ENCODE results near the gene ASPSCR1. TPM values are rescaled to one million over a fixed set of nuclear protein-coding genes. Genes with fewer than 3 reads are reported as not detected.

ASPSCR1 gene
- total and polyA plus RNA-seq, 2 of the 8 experiments (the other 6 are each of a cell fraction or from before 2014, with no cell fraction given), result 33.3 to 43.7 TPM

DNA sequence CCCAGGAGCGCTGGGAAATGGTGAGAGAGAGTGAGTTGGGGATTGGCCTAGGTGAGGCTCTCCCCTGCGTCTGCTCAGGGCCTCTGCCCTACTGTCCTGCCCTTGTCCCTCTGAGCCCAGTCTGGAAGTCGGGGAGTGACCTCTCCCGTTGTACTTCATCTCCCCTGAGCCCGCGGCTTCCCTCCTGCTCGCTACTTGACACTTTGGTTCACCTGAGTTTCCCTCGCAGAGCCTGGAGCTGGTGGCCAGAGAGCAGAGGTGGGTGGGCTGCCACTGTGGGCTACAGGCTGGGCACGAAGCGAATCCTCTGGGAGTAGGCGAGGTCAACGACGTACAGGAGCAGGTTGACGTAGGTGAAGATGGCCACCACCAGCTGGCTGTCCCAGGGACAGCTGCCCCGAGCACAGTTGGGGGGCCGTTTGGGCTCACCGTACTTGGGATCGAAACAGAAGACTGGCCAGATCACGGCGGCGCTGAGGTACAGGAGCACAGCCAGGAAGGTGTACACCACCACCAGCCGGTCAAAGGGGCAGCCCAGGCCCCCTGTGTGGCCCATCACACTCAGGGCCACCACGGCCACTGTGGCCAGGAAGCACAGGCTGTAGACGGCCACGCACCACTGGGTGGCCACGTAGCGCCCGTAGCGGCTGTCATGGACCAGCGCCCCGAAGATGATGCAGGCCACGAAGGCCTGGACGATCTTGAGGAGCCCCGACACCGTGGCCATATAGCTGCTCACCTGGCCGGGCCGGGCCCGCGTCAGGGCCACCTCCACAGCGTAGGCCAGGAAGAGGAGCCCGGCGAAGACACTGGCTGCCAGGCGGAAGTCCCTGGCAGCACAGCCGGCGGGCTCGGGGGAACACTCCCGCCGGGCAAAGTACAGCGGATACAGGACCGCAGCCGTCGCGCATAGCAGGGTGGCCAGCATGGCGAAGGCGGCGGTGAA, 36.6 kb upstream of the ASPSCR1 start:
- H3K36me3 ChIP-seq (ENCODE audit: control insufficient read depth in 2 of 4, insufficient read depth in 4 of 4, low read length in 3 of 4), result no peaks in the 10 kb centered on the region
- H3K18ac ChIP-seq (ENCODE audit: extremely low read depth, low read length), result peak overlapping the region; percentile 32
- H2BK5ac ChIP-seq (ENCODE audit: low read depth, low read length), result 0 out of 2 replicates have a peak overlapping the region, but pooled peaks have one; percentile 16
- H3K4me3 ChIP-seq (ENCODE audit: extremely low read depth in 1 of 4, insufficient read depth in 2 of 4, low read depth in 3 of 4, low read length in 4 of 4), result no peak overlapping the region
- peak overlapping the region; percentile 54 for H4K91ac ChIP-seq (replicated peaks; ENCODE audit: insufficient read length, low read length)
- peak overlapping the region; percentile 22 for H2BK120ac ChIP-seq (replicated peaks; ENCODE audit: low read depth, low read length)
- no peaks in the 10 kb centered on the region; a peak in 1 of 4 replicates for H3K79me2 ChIP-seq (ENCODE audit: control insufficient read depth in 1 of 2, insufficient read depth in 2 of 2, low read length in 2 of 2)
- H4K5ac ChIP-seq (ENCODE audit: insufficient read length, low read depth, low read length), result no peak overlapping the region
- H3K27me3 ChIP-seq (replicated peaks in 1 of 4; ENCODE audit: control insufficient read depth in 3 of 4, extremely low read depth in 1 of 4, insufficient read depth in 3 of 4, low read length in 3 of 4), result peaks cover 0 to 5% (median 0%) of the 10 kb centered on the region in 4 experiments; a peak in 3 of 7 replicates
- no peaks in the 10 kb centered on the region; the same call in 1 of the 2 replicates for H3K23me2 ChIP-seq (ENCODE audit: low read depth, low read length)
- DNase-seq (ENCODE audit: low read depth in 1 of 2, low spot score in 2 of 2), result no peak
- peak overlapping the region; percentile 60; the same call in 1 of the 2 replicates for H2BK12ac ChIP-seq (ENCODE audit: low read depth, low read length)
- H3K4me1 ChIP-seq (replicated peaks in 1 of 4; ENCODE audit: control insufficient read depth in 3 of 4, insufficient read depth in 4 of 4, low read length in 3 of 4), result peaks cover 0 to 14% (median 8%) of the 10 kb centered on the region in 4 experiments; a peak in 5 of 7 replicates
- H3K23ac ChIP-seq (ENCODE audit: insufficient read length), result no peak overlapping the region
- H2BK20ac ChIP-seq (ENCODE audit: low read length), result no peak overlapping the region
- CTCF ChIA-PET (ENCODE audit: partially characterized antibody), result interaction anchor here (0.8 to 4.6 kb wide), 9 partner anchors 9 to 82 kb away, joined by 3 to 16 read pairs (median 4); partner anchors contain the start of genes CENPX, LRRC45, MAFG and NOTUM
- peak overlapping the region; percentile 73 for H4K8ac ChIP-seq (ENCODE audit: extremely low read depth, insufficient read depth, low read length)
- no peak overlapping the region for H3K27ac ChIP-seq (ENCODE audit: low read depth, low read length)
- no peaks in the 10 kb centered on the region for H3K9me3 ChIP-seq (ENCODE audit: insufficient read depth in 2 of 2, low read depth in 1 of 2, low read length in 1 of 2)
- no peak overlapping the region for H2AFZ ChIP-seq (ENCODE audit: low read length)
- POLR2A ChIA-PET (ENCODE audit: partially characterized antibody), result interaction anchor here (0.9 to 14.6 kb wide), 4 partner anchors 10 to 64 kb away, joined by 3 to 150 read pairs (median 8); partner anchors contain the start of genes ASPSCR1 and MAFG
- no peak overlapping the region for H3K9ac ChIP-seq (replicated peaks in 1 of 4; ENCODE audit: extremely low read depth in 1 of 4, low read depth in 3 of 4, low read length in 3 of 4)
- H4K20me1 ChIP-seq (replicated peaks in 1 of 2; ENCODE audit: control insufficient read depth in 1 of 2, insufficient read depth in 2 of 2, low read length in 2 of 2), result no peaks in the 10 kb centered on the region
- H3K14ac ChIP-seq (ENCODE audit: insufficient read length), result no peak overlapping the region
- no peak overlapping the region for H3K56ac ChIP-seq (replicated peaks; ENCODE audit: insufficient read length, low read depth, low read length)
- WGBS, 2 experiments (ENCODE audit: extremely low coverage in 1 of 2, insufficient coverage in 1 of 2, insufficient read length in 1 of 2, insufficient replicate concordance in 2 of 2, low coverage in 1 of 2, low lambda C conversion rate in 2 of 2, missing lambda C conversion rate in 1 of 2), result 93% methylated on average over 48 of the region's 56 CpGs; no CpG with 5 or more reads in 1 of the 2 experiments
- H2AK5ac ChIP-seq (ENCODE audit: low read depth, low read length), result peak overlapping the region; percentile 65; the same call in 1 of the 2 replicates
- no peaks in the 10 kb centered on the region for H3K79me1 ChIP-seq (ENCODE audit: low read depth, low read length)
- no peak for FAIRE-seq
- H2BK15ac ChIP-seq (ENCODE audit: low read length), result peak overlapping the region; percentile 46; the same call in 1 of the 2 replicates
- H3K4me2 ChIP-seq (ENCODE audit: insufficient read depth in 1 of 2, low read depth in 2 of 2, low read length in 2 of 2), result 0 out of 4 replicates have a peak overlapping the region, but pooled peaks of 1 of the 2 experiments have one; percentile 21
- peak overlapping the region; percentile 53 for H3K4ac ChIP-seq (replicated peaks; ENCODE audit: insufficient read length, low read depth, low read length)
- TF ChIP-seq POU5F1 (IDR thresholded peaks at IDR 0.05; ENCODE audit: low read depth, low read length) (no peak), TBP (IDR thresholded peaks at IDR 0.05; ENCODE audit: low read depth, low read length) (no peak), CREB1 (IDR thresholded peaks at IDR 0.05) (no peak), KDM1A (IDR thresholded peaks at IDR 0.05; ENCODE audit: borderline replicate concordance, low read length) (no peak), CBX5 (IDR thresholded peaks at IDR 0.05; ENCODE audit: low read depth, low read length) (no peak), SP1 (IDR thresholded peaks at IDR 0.05; ENCODE audit: low read depth, low read length) (no peak), POLR2A (IDR thresholded peaks at IDR 0.05; ENCODE audit: control extremely low read depth in 1 of 2, low read depth in 2 of 2, low read length in 2 of 2) (no peak), GTF2F1 (IDR thresholded peaks at IDR 0.05; ENCODE audit: borderline replicate concordance, low read depth, low read length) (no peak), NRF1 (IDR thresholded peaks at IDR 0.05; ENCODE audit: low read depth, low read length) (no peak), TCF12 (IDR thresholded peaks at IDR 0.05; ENCODE audit: low read depth, low read length) (no peak), TEAD4 (IDR thresholded peaks at IDR 0.05; ENCODE audit: low read depth, low read length) (no peak)
- TF ChIP-seq, protein P1, sequence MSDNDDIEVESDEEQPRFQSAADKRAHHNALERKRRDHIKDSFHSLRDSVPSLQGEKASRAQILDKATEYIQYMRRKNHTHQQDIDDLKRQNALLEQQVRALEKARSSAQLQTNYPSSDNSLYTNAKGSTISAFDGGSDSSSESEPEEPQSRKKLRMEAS (IDR thresholded peaks at IDR 0.05), result no peak
